H1 (cell line): ENCODE measurements around the gene YLPM1. TPM values are rescaled to one million over a fixed set of nuclear protein-coding genes. Genes with fewer than 3 reads are reported as not detected.
"Not testable (repeated sequence)": the region's sequence is repeated elsewhere in the genome, so short reads cannot be mapped to it uniquely, and the experiment has no call there.

Source experiments
- CTCF ChIA-PET: fragments of 300-600 bp; sonication (Branson Sonifier 250); formaldehyde crosslinking; loops from one replicate; lab custom pipeline; 2021; ENCODE audit not compliant: partially characterized antibody; lab: Charles Lee
- POLR2A ChIA-PET: fragments of 300-600 bp; sonication (Branson Sonifier 250); formaldehyde crosslinking; loops from one replicate; lab custom pipeline; 2021; ENCODE audit warnings: inconsistent platforms; ENCODE audit not compliant: partially characterized antibody; lab: Charles Lee
- DNase-seq, 2 experiments: peaks; one replicate each; pipeline versions ENCODE4 v3.0.0 to v3.0.0-alpha.2; 2010 to 2022; ENCODE audit warnings: low spot score in 2 of 2, low read depth in 1 of 2, mixed read lengths in 1 of 2
- FAIRE-seq: peaks from 2 replicates; lab custom pipeline; 2011; peaks lifted over from hg19 to GRCh38; lab: Jason Lieb, UNC
- H2AFZ ChIP-seq: 2 replicates; pipeline ENCODE4 v1.8.1; 2012; ENCODE audit warnings: low read length, inconsistent platforms
- H2AK5ac ChIP-seq: 2 replicates; pipeline ENCODE4 v1.6.1; 2013; ENCODE audit warnings: low read depth, low read length
- H2BK120ac ChIP-seq: replicated peaks from 2 replicates; pipeline ENCODE3; 2013; ENCODE audit warnings: low read depth, low read length, inconsistent platforms
- H2BK12ac ChIP-seq: 2 replicates; pipeline ENCODE4 v1.6.1; 2013; ENCODE audit warnings: low read depth, low read length
- H2BK15ac ChIP-seq: 2 replicates; pipeline ENCODE4 v1.6.1; 2013; ENCODE audit warnings: low read length
- H2BK20ac ChIP-seq: 2 replicates; pipeline ENCODE4 v1.6.1; 2013; ENCODE audit warnings: low read length
- H2BK5ac ChIP-seq: 2 replicates; pipeline ENCODE4 v1.6.1; 2013; ENCODE audit warnings: low read depth, low read length
- H3K14ac ChIP-seq: 2 replicates; pipeline ENCODE4 v1.6.1; 2013; ENCODE audit warnings: inconsistent platforms; ENCODE audit not compliant: insufficient read length
- H3K18ac ChIP-seq: 2 replicates; pipeline ENCODE4 v1.6.1; 2013; ENCODE audit warnings: low read length; ENCODE audit errors: extremely low read depth
- H3K23ac ChIP-seq: 2 replicates; pipeline ENCODE4 v1.6.1; 2013; ENCODE audit warnings: inconsistent platforms; ENCODE audit not compliant: insufficient read length
- H3K23me2 ChIP-seq: 2 replicates; pipeline ENCODE4 v1.6.1; 2013; ENCODE audit warnings: low read depth, low read length
- H3K27ac ChIP-seq: 2 replicates; pipeline ENCODE4 v1.6.1; 2011; ENCODE audit warnings: low read depth, low read length, inconsistent platforms
- H3K27me3 ChIP-seq, 4 experiments: replicated peaks in 1 of 4; 1 replicate in 1 of 4; 2 replicates in 3 of 4; pipeline versions ENCODE4 v1.6.1 to v1.8.1; 2011 to 2013; ENCODE audit warnings: low read length in 3 of 4, mild to moderate bottlenecking in 3 of 4, inconsistent platforms in 2 of 4, mixed read lengths in 2 of 4, moderate library complexity in 1 of 4; ENCODE audit not compliant: control insufficient read depth in 3 of 4, insufficient read depth in 3 of 4; ENCODE audit errors: extremely low read depth in 1 of 4
- H3K36me3 ChIP-seq, 4 experiments: 2 replicates each; pipeline versions ENCODE4 v1.6.1 to v1.8.1; 2011 to 2013; ENCODE audit warnings: mild to moderate bottlenecking in 4 of 4, low read length in 3 of 4, moderate library complexity in 2 of 4, control low read depth in 1 of 4, inconsistent platforms in 1 of 4; ENCODE audit not compliant: insufficient read depth in 4 of 4, control insufficient read depth in 2 of 4
- H3K4ac ChIP-seq: replicated peaks from 2 replicates; pipeline ENCODE3; 2013; ENCODE audit warnings: low read length, low read depth, mixed read lengths, inconsistent platforms; ENCODE audit not compliant: insufficient read length
- H3K4me1 ChIP-seq, 4 experiments: replicated peaks in 1 of 4; 1 replicate in 1 of 4; 2 replicates in 3 of 4; pipeline versions ENCODE4 v1.6.1 to v1.8.1; 2011 to 2013; ENCODE audit warnings: low read length in 3 of 4, inconsistent platforms in 2 of 4, mixed read lengths in 1 of 4; ENCODE audit not compliant: insufficient read depth in 4 of 4, control insufficient read depth in 3 of 4
- H3K4me2 ChIP-seq, 2 experiments: 2 replicates each; pipeline versions ENCODE4 v1.6.1 to v1.8.1; 2011 to 2013; ENCODE audit warnings: low read depth in 2 of 2, low read length in 2 of 2, control low read depth in 1 of 2, inconsistent platforms in 1 of 2, mild to moderate bottlenecking in 1 of 2; ENCODE audit not compliant: insufficient read depth in 1 of 2
- H3K4me3 ChIP-seq, 4 experiments: fragments of 200-600, 300-600 bp in 1 of 4; sonication (generic), shearing (Covaris generic), sonication (Bioruptor Twin) in 1 of 4; 2 replicates each; pipeline versions ENCODE4 v1.5.1 to v1.8.1; 2011 to 2016; ENCODE audit warnings: low read length in 4 of 4, low read depth in 3 of 4, control low read depth in 2 of 4, inconsistent platforms in 2 of 4, mild to moderate bottlenecking in 2 of 4, mixed read lengths in 1 of 4, moderate library complexity in 1 of 4; ENCODE audit not compliant: insufficient read depth in 2 of 4; ENCODE audit errors: extremely low read depth in 1 of 4
- H3K56ac ChIP-seq: replicated peaks from 2 replicates; pipeline ENCODE3; 2013; ENCODE audit warnings: low read depth, mild to moderate bottlenecking, mixed read lengths, low read length, inconsistent platforms; ENCODE audit not compliant: insufficient read length
- H3K79me1 ChIP-seq: 2 replicates; pipeline ENCODE4 v1.6.1; 2013; ENCODE audit warnings: low read depth, low read length, control low read depth
- H3K79me2 ChIP-seq, 2 experiments: 2 replicates each; pipeline versions ENCODE4 v1.6.1 to v1.8.1; 2012 to 2013; ENCODE audit warnings: low read length in 2 of 2, mild to moderate bottlenecking in 2 of 2, inconsistent platforms in 1 of 2; ENCODE audit not compliant: insufficient read depth in 2 of 2, control insufficient read depth in 1 of 2
- H3K9ac ChIP-seq, 4 experiments: replicated peaks in 1 of 4; 1 replicate in 1 of 4; 2 replicates in 3 of 4; pipeline versions ENCODE4 v1.6.1 to v1.8.1; 2011 to 2013; ENCODE audit warnings: low read depth in 3 of 4, low read length in 3 of 4, control low read depth in 2 of 4, mild to moderate bottlenecking in 2 of 4, moderate library complexity in 2 of 4, inconsistent platforms in 1 of 4; ENCODE audit errors: extremely low read depth in 1 of 4
- H3K9me3 ChIP-seq, 2 experiments: 2 replicates each; pipeline versions ENCODE4 v1.6.1 to v1.8.1; 2012 to 2013; ENCODE audit warnings: mild to moderate bottlenecking in 2 of 2, moderate library complexity in 2 of 2, control low read depth in 1 of 2, inconsistent platforms in 1 of 2, low read depth in 1 of 2, low read length in 1 of 2, mixed read lengths in 1 of 2; ENCODE audit not compliant: insufficient read depth in 2 of 2
- H4K20me1 ChIP-seq, 2 experiments: replicated peaks in 1 of 2; 2 replicates each; pipeline versions ENCODE3 to v1.8.1; 2011 to 2013; ENCODE audit warnings: inconsistent platforms in 2 of 2, low read length in 2 of 2, mild to moderate bottlenecking in 1 of 2; ENCODE audit not compliant: insufficient read depth in 2 of 2, control insufficient read depth in 1 of 2
- H4K5ac ChIP-seq: 2 replicates; pipeline ENCODE4 v1.6.1; 2013; ENCODE audit warnings: low read length, low read depth, mixed read lengths, inconsistent platforms; ENCODE audit not compliant: insufficient read length
- H4K8ac ChIP-seq: 2 replicates; pipeline ENCODE4 v1.8.0; 2013; ENCODE audit warnings: mild to moderate bottlenecking, moderate library complexity, low read length, inconsistent platforms; ENCODE audit not compliant: insufficient read depth; ENCODE audit errors: extremely low read depth
- H4K91ac ChIP-seq: replicated peaks from 2 replicates; pipeline ENCODE3; 2013; ENCODE audit warnings: low read length, mixed read lengths, inconsistent platforms; ENCODE audit not compliant: insufficient read length
- WGBS, 2 experiments: shearing (Covaris generic) in 1 of 2; methylation state at CpG; one replicate each; pipeline versions ENCODE4 v1.1.6 to v1.1.7; 2013 to 2015; ENCODE audit warnings: low lambda C conversion rate in 2 of 2, mixed read lengths in 2 of 2, inconsistent platforms in 1 of 2, low coverage in 1 of 2, missing lambda C conversion rate in 1 of 2; ENCODE audit not compliant: insufficient replicate concordance in 2 of 2, insufficient coverage in 1 of 2, insufficient read length in 1 of 2; ENCODE audit errors: extremely low coverage in 1 of 2, missing lambda C conversion rate in 1 of 2; 5-methylcytosine and 5-hydroxymethylcytosine counted together
- polyA plus RNA-seq, 7 experiments: library from polyadenylated mRNA; depleted of rRNA in 3 of 7; stranded (reverse) in 5 of 7; unstranded in 2 of 7; fragments of >200 nt in 5 of 7; fragments of 200-250 nt in 2 of 7; gene quantifications; 1 replicate in 5 of 7; 2 replicates in 1 of 7; 4 replicates in 1 of 7; pipeline versions ENCODE4 v1.2.1 to v1.2.3, GENCODE V29; 2011 to 2013; ENCODE audit warnings: missing spikeins in 2 of 7, mixed read lengths in 2 of 7
- total RNA-seq: library from RNA; stranded (reverse); fragmentation: NEBNext Ultra II Directional; extraction: Animal tissue kit (Norgen Biotek cat#: 25700); gene quantifications from 2 replicates; pipeline ENCODE4 v1.2.1, GENCODE V29; 2021

The YLPM1 gene
- total and polyA plus RNA-seq, 2 of the 8 experiments (the other 6 are each of a cell fraction or from before 2014, with no cell fraction given) = 13.5 to 71.7 TPM

DNA sequence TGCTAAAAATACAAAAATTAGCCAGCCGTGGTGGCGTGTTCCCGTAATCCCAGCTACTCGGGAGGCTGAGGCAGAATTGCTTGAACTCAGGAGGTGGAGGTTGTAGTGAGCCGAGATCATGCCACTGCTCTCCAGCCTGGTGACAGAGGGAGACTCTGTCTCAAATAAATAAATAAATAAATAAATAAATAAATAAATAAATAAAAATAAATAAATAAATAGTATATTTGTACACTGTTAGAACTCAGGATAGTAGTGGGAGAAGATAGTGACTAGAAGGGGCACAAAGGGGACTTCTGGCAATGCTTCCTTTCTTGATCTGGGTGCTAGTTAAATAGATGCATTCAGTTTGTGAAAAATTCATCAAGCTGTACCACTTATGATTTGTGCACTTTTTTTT, 4.6 kb upstream of the YLPM1 start:
- H3K4me1 ChIP-seq, H4K8ac ChIP-seq, H4K91ac ChIP-seq, H3K36me3 ChIP-seq, H3K9me3 ChIP-seq, H3K9ac ChIP-seq, H3K79me2 ChIP-seq, H2BK5ac ChIP-seq, H3K27me3 ChIP-seq, H2AK5ac ChIP-seq, H3K4me3 ChIP-seq, H3K18ac ChIP-seq, H2BK120ac ChIP-seq, H3K4ac ChIP-seq, H3K27ac ChIP-seq, H3K56ac ChIP-seq, H3K79me1 ChIP-seq, FAIRE-seq, H3K23ac ChIP-seq, H2BK12ac ChIP-seq, H3K14ac ChIP-seq, DNase-seq, H4K20me1 ChIP-seq, H2AFZ ChIP-seq, H4K5ac ChIP-seq, H3K4me2 ChIP-seq, H2BK20ac ChIP-seq, H3K23me2 ChIP-seq, H2BK15ac ChIP-seq: not testable (repeated sequence)
- POLR2A ChIA-PET = interaction anchor here (0.5 kb wide), 1 partner anchor 9 kb away, joined by 3 read pairs; no protein-coding TSS in a partner anchor
- CTCF ChIA-PET = interaction anchor here (0.5 kb wide), 1 partner anchor 29 kb away, joined by 3 read pairs; no protein-coding TSS in a partner anchor
- WGBS, 2 experiments = 87% methylated on average over 5 of the region's 5 CpGs; no CpG with 5 or more reads in 1 of the 2 experiments
